HG02852 (cell line): ENCODE results near the gene YOD1.
A peak's percentile ranks its signal among the peaks of the same experiment; 100 is the strongest.

Experiments
- ATAC-seq: cut with Tn5 transposase; IDR thresholded peaks from one replicate; pipeline ENCODE4 v1.9.1; 2021; ENCODE audit warnings: mild to moderate bottlenecking, moderate library complexity; ENCODE audit not compliant: unreplicated experiment

YOD1 gene

DNA sequence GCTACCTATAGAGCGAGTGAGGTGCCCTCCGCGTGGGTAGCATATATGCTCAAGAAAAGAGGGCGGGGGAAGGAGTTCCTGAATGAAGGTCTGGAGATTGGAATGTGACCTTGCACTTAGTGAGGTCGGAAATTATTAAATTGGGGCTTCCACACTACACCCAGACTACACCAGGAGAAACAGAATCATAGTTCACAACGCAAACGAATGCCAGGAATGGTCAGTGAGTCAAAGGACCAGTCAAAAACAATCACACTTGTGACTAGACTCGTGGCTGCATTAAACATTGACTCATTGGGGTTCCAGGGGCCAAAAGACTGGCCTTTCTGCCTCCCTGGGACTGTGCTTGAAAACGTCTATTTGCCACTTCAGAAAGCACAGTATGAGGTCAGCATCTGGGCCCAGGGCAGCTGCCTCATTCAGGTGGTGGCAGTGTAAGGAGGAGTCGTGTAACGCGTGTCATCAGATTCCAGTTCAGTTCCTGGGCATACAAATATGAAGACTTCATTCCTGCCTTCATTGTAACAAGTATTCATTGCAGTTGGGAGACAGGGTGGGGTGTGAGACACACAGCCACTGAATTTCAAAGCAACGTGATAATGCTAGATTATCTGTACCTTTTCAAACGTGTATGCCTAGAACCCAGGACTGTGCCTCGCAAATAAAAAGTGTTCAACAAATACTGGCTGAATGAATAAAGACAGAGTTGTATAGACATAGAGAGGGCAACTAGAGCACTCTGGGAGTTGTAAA, at the start of gene YOD1:
Gene YOD1 (minus strand): TSS at position 18 of the 753 bp plus-strand sequence. CDS start 178 bp downstream, outside the sequence.
- no peak for ATAC-seq

DNA sequence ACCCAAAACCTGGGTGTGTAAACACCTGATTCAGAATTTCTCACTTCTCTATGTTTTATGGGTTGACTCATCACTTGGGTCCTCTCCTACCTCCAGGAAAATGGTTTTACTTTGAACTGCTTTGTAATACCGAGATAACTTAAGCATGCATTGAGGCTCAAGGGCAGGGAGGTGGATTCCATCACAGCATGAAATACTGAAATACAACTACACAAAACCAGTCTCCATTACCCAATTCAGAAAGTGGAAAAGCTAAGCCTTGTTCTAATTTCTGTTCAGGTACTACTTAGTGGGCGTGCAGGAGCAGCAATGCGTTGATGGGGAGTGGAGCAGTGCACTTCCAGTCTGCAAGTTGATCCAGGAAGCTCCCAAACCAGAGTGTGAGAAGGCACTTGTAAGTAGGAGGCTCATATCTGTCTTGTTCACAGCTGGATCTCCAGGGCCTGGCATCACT, 46.9 kb upstream of the YOD1 start:
- peak; percentile 97 for ATAC-seq

DNA sequence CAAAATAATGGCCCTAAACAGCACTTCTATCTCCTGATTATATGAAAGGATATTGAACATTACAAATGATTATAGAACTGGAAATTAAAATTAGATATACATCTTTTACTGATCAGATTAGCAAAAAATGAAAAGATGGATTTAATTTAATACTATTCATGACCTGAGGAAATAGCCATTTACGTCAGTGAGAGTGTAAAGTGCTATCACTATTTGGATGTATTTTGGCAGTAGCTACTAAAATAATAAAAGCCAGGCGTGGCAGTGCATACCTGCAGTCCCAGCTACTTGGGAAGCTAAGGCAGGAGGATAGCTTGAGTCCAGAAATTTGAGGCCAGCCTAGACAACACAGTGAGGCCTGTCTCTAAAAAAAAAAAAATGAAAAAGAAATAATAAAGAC, 42.9 kb upstream of the YOD1 start:
- ATAC-seq = no peak

DNA sequence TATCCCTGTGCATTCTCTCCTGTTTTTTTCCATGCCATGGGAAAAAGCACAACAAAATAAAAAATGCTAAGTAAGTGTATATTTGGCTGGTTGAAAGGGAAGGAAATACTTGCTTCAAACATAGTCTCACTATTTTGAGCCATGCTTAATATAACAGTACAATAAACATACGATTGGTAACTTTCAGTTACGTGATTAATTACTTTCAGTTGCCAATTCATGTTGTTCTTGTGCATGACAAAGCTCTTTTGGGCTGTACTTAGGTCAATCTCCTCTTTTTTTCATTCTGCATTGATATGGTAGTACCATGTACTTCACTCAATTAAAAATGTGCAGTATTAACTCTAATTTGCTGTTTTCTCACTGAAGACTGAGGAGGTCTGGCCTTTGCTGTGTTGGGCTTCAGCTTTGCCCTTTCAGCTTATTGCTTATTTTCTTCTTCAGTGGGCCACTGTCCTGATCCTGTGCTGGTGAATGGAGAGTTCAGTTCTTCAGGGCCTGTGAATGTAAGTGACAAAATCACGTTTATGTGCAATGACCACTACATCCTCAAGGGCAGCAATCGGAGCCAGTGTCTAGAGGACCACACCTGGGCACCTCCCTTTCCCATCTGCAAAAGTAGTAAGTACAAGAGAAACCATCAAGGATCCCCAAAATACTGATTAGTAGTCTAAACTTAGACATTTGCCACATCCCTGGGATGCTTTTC, 40.3 kb upstream of the YOD1 start:
- no peak for ATAC-seq

DNA sequence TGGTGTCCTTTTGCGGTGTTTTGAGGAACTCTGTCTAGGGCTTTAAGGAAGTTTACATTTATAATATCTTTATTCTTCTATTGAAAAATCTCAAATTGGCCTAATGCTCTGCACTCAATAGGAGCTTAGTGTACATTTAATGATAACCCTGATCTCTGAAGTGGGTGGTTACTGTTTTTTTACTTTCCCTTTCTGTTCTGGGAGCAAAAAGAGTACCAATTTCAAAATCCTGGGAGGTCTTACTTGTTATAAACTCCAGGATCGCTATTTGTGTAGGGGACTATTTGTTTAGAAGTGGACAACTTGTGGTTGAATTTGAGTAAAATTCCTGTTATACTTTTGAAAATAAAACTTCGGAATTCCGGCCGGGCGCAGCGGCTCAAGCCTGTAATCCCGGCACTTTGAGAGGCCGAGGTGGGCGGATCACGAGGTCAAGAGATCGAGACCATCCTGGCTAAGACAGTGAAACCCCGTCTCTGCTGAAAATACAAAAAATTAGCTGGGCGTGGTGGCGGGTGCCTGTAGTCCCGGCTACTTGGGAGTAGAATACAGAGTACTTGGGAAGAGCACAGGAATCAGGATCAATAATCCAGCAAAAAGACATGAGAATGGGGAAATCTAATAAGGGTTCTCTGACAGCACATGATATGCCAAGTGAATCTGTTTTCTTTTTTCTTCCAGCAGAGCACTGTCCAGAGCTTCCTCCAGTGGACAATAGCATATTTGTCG, 38.8 kb upstream of the YOD1 start:
- no peak for ATAC-seq

DNA sequence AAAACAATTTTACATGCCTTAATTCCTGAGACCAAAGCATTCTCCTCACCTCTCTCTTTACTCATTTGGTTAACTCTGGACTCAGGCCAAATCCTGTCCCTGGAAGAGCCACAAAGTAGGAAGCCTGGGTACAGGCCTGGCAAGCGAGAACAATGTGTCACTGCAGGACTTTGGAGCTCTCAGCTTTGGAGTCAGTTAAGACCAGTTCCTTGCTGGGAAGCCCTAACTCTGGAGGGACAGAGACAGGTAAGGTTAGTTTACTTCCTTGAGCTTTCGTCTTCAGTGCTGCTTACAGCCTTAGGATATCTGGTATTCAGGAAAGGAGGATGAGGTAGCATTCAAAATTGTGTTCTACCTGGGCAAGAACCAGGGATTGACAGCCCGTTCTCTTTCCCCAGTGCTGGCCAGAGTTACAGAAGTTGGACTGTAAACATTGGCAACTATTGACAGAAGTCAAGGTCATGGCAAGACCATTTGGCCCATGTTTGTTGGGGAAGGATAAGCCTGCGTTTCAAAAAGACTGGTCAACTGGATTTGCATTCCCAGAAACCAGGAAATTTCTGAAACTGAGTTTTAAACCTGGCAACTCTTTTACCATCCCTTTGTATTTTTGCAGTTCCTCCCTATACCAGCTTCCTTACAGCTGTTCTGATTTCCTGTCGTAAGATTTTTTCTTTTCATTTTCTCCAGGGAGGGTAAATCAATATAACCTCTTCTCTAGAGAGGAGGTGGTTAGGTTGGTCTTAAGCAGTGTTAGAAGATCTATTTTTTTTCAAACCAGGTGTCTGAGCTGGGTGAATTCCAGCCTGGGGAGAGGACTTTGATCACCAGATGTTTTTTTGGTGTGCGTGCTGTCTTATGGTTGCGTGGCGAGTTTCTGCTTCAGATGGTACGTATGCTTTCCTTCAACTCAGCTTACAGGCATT, 38.0 kb upstream of the YOD1 start, which contains the start of gene C4BPB:
Gene C4BPB (plus strand): TSS at position 160 of the 926 bp plus-strand sequence. CDS start 672 bp downstream, at position 832.
- no peak for ATAC-seq

DNA sequence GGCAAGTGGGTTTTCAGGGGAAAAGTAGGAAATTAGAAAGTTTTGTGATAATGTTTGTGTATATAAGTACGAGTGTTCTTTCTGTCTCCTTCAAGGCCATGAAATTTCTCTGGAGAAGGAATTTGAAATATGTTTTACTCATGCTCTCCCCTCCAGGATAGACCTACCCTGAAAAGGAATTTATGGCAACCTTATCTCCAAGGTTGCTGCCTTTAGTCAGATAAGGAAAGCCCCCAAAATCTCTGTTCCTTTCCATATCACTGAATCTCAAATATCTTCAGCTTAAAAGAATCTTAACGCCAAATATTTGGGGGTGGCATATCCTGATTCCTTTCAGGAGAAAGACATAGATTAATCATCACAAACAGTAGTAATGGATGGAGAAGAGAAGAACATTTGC, 37.2 kb upstream of the YOD1 start:
- no peak for ATAC-seq

DNA sequence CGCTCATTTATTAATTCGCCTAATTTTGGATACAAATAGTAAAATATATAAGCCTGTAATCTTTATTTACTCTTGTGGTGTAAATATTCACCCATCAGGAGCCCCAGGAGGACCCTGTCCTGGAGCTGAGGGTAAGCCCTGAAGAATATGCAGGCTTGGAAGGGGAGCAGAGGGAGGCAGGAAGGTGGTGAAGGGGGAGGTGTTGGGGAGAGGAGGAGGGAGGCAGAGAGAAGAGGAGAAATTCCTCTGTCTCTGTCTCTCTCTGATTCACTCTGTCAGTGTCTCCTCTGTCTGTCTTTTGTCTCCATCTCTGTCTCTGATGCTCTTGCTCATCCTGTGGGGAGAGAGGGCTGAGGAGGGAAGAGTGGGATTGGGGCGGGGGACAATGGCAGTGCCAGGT, 34.9 kb upstream of the YOD1 start:
- ATAC-seq = no peak

DNA sequence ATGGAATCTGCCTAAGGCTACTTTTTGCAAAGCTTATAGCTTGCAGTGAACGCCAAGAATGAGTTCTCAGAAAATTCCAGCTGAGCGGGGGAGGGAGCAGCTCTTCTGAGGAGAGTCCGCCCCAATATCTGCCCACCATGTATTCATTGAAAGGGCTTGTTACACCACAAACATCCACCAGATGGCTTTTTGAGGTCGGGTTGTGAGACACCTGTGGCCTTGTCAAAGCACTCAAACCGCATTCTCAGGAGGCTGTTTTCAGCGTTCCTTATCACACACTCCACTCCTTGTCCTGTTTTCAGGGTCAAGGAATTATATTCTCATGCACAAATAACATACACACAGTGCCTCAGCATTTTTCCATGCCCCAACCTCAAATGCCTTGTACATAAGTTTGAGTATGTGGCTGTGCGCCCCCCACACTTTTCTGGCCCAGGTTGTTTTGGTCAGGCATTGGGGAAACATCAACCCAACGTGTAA, 33.7 kb upstream of the YOD1 start:
- peak; percentile 62 for ATAC-seq

DNA sequence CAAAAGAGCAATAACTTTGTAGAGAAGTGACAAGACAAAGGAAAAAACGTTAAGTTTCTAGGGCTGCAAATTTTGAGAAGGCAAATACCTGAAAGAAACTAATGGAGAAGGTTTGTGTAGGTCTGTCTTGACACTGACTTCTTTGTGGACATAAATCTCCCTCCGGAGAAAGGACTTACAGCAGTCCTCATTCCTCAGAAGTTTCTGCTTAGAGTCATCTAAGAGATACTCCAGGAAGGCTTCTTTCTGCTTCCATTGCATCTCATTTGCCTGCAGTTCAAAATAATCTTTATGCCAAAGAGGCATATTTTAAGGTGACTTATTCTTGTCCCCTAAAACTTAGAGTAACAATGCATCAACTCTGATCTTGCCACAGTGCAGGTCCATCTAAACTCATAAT, 33.2 kb upstream of the YOD1 start:
- no peak for ATAC-seq

DNA sequence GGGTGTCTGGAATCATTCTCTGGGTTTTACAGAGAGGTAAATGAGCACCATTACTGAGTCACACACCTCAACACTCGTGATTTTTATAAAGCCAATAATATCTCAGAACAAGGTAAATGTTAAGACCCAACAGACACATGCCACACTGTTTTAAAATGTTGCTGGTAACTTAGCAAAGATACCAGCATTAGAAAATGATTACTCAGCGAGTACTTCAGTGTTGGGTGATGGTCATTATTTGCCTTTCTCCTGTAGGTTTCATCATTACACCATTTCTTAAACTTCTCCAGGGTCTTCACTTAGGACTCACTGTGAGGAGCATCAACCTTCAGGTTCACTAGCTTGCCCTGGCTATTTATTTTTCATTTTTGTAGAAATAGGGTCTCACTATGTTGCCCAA, 30.8 kb upstream of the YOD1 start:
- no peak for ATAC-seq

DNA sequence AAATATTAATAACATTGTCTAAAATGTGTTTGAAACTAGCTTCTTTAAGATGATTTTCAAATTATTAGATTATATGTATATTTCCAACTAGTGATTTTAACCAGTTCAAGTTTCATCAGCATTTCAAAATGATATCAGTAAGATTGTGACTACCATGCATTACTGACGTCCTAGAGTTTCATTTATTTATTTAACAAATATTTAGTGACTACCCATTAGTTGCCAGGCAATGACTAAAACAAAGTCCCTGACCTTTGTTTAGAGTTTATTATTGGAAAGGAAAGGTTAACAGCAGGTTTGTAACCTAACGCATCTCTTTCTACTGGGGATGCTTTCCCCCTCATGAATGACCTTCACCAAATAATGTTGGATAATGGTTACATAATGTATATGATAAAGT, 30.1 kb upstream of the YOD1 start:
- no peak for ATAC-seq

DNA sequence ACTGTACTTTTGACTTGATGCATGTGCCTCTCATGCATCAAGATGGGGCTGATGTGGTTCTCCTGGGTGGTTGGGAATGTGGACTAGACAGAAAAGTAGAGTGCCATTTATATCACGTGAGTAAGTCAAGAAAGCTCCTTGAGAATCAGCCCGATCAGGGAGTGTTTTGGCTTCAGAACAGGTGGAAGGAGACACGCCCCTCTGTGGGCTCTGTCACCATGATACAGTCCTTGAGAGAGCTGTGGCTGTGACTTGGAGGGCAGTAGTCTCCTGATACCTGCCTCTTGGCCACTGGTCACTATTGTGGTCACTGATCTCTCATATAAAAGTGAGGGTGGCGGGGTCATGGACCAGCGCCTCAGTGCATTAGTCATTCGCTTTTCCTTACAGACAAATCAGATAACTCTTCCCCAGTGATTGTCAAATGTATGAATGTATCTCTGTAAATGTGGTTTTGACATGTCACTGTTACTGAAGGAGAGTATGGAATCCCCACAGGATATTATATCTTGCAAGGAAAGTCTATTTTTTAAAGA, 28.8 kb upstream of the YOD1 start:
- no peak for ATAC-seq

DNA sequence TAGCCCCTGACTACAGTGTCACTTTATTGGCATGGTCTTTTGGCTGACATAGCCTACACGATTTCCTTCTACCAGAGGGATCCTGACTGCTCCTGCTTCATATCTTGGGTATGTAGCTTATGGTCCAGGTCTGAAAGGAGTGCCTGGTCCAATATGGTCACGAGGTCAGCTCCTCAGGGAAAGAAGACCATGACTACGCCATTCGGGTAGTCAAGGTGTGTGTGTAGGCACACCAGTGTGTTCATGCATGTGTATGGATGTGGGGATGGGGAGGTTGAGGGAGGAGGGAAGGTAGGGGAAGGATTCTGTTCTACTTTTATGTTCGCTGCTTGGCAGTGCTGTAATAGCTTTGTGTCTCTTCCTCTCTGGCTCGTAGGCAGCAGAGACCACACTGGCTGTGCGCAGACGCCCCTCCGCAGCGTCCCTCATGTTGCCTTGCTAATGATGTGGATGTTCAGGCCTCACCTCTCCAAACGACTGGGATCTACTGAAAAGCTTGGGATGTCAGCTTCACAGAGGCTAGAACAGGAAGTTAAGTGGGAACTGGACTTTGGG, 27.6 kb upstream of the YOD1 start:
- ATAC-seq = no peak

DNA sequence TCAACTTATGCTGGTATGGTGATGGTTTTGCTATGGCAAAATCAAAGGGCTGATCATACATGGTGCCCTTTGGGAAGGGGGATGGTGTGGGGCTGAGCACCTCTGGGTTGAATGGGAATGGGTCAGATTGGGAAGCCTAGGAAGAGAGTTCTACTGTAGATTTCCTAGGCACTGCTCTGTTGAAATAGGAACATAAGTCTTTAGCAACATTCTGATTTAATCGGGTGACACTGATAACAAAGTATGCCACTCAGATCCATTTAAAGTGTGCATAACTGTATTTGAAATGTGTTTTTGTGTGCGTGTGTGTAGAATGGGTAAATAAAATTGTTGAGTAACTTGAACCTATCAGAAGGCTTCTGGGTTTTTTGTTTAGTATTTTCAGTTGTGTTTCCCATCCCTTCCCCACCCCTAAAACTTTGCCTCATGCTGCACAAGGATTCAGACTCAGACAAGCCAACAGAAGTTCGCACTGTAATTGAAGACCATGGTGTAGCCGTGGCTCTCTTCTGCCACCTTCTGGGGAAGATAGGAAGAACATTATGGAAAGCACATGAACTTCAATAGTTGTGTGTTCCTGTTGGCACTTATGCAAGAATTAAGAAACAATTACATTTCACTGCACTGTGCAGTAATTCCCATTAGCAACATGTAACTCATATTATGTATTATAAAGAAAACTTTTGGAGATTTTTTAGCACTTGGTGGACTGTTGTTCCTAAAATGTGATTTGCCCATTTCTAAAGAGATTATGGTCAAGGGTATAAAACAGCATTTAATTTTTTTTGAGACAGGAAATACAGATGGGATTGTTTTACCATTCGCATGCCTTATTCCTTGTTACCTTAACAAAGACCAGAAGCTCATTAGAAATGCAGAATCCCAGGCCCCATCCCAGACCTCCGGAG, 26.7 kb upstream of the YOD1 start:
- peak; percentile 57 for ATAC-seq

DNA sequence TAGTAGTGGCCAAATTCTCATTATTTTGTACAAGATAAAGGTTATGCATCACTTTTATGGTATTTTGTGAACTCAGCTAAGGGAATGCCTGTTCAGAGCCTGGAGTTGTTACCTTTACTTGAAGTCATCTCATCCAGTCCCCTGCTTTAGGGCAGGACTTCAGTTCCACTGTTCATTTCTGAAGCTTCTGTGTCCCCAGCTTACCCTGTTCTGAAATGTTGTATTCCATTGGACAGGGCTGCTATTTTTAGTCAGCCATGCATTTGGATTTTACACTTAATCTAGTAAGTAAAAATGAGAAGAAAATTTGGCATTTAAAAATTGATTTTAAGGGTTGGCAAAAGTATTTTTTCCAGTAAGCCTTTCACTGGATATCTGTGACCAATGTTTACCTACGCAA, 26.0 kb upstream of the YOD1 start:
- ATAC-seq = no peak

DNA sequence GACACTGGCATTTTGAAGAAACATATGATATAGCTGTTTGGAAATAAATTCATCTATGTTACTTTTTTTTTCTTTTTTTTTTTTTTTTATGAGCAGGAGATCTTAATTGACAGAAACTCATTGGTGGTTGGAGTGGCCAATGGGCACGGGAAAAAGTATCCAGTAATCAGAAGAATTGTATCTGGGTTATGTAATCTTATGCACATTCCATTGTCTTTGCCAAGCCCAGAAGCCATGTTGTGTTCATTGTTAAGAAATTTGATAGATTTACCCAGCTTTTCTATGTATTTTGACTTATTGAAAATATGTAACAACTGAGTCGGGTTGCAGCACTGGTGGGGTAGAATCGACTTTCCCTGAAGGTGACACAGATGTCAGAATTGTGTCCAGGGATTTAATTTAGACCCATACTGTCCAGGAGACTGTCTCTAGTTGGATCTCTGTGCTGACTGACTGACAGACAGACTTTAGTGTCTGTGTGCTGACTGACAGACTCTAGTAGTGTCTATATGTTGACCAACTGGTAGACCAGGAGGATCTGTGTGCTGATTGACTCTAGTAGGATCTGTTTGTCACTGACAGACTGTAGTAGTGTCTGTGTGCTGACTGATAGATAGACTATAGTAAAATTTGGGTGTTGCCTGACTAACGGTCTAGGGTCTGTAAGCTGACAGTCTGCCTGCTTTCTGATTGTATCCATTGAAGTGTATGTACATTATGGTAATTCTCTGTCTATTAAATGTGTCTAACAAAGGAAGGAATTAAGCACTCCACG, 25.4 kb upstream of the YOD1 start:
- ATAC-seq = no peak
